Muscle of leg (tissue), 3 donors: Measurements from ENCODE around the gene LOC101059915.
"Not testable (repeated sequence)": the region's sequence is repeated elsewhere in the genome, so short reads cannot be mapped to it uniquely, and the experiment has no call there.

Experiments
- DNase-seq: peaks from one replicate; pipeline ENCODE4 v3.0.0; 2013
- H3K27ac ChIP-seq: one replicate; pipeline ENCODE4 v1.5.1; 2013; ENCODE audit warnings: mild to moderate bottlenecking, low read length, control low read depth
- H3K27me3 ChIP-seq: one replicate; pipeline ENCODE4 v1.6.1; 2013; ENCODE audit warnings: low read length; ENCODE audit not compliant: control insufficient read depth, insufficient read depth
- H3K36me3 ChIP-seq: one replicate; pipeline ENCODE4 v1.6.1; 2013; ENCODE audit warnings: low read length; ENCODE audit not compliant: control insufficient read depth, insufficient read depth
- H3K4me1 ChIP-seq: one replicate; pipeline ENCODE4 v1.6.1; 2013; ENCODE audit warnings: low read length; ENCODE audit not compliant: control insufficient read depth, insufficient read depth
- H3K4me3 ChIP-seq: one replicate; pipeline ENCODE4 v1.5.1; 2013; ENCODE audit warnings: low read length, control low read depth
- H3K9me3 ChIP-seq: replicated peaks from 2 replicates; pipeline ENCODE4 v1.6.1; 2013; ENCODE audit warnings: low read depth, low read length; ENCODE audit not compliant: control insufficient read depth
- WGBS: methylation state at CpG from one replicate; pipeline ENCODE4 v1.1.5; 2013; ENCODE audit warnings: missing lambda C conversion rate; ENCODE audit not compliant: insufficient coverage; 5-methylcytosine and 5-hydroxymethylcytosine counted together

LOC101059915 gene

DNA sequence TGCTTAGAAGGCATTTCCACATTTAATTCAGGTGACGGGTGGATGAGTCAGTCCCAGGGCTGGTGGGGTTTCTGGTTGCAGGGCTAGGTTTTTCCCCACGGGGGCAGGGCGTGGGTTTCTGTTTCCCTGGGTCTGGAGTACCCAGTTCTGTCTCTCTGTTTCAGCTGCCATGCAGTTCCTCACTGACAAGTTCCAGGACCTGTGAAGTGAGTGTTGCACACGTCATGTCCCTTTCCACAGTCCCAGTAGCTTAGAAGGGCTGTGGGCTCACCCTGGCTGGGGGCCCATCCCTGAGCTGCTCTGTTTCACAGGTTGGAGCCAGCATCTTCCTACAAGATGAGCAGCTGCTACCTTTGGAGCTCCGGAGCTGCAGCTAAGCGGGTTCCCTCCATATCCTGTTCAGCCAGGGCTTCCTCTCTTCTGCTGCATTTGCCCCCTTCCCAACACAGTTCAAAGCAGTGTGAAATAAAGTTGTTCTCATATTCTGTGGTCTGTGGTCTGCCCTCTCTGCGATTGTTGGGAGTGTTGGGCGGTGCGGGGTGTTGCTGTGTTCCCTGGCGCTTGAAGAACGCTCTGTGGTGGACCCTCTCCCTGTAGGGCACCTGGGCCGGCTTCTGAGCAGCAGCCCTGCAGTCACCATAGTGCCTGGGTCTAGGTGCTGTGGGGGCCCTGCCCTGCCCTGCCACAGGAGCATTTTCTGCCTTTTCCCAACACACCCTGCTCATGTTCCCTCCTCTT is 3.9 kb downstream of the LOC101059915 start:
- no peak for DNase-seq
- H3K36me3 ChIP-seq, result no peaks in the 10 kb centered on the region

DNA sequence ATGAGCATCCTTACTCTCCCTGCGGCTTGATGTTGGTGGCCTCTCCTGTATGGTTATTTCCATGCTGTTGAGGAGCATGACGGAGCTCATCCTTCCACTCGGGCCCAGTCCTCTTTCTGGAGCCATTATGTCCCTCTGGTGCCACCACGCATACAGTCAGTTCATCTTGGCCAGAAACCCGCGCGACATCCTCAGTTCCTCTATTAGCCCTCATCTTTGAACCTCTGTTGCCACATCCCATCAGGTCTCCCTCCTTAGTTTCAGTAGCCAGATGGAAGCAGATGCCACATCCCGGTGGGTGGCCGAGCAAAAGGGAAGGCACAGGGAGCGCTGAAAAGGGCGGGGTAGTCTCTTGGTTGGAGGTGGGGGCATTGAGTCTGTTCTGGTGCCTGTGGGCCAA is 4.6 kb downstream of the LOC101059915 start:
- DNase-seq, result no peak
- Histone ChIP-seq H3K4me3 (no peak overlapping the region), H3K4me1 (no peaks in the 10 kb centered on the region), H3K9me3 (no peaks in the 10 kb centered on the region), H3K27ac (no peak overlapping the region), H3K36me3 (no peaks in the 10 kb centered on the region), H3K27me3 (peaks cover 14% of the 10 kb centered on the region)
- 86% methylated on average over 9 of the region's 11 CpGs for WGBS

More for the DNA sequence above, 3.9 kb downstream of the LOC101059915 start:
- Histone ChIP-seq H3K27ac (no peak overlapping the region), H3K27me3 (peaks cover 14% of the 10 kb centered on the region), H3K4me3 (no peak overlapping the region), H3K9me3 (no peaks in the 10 kb centered on the region), H3K4me1 (no peaks in the 10 kb centered on the region)
- WGBS, result 64% methylated on average over 9 of the region's 12 CpGs

DNA sequence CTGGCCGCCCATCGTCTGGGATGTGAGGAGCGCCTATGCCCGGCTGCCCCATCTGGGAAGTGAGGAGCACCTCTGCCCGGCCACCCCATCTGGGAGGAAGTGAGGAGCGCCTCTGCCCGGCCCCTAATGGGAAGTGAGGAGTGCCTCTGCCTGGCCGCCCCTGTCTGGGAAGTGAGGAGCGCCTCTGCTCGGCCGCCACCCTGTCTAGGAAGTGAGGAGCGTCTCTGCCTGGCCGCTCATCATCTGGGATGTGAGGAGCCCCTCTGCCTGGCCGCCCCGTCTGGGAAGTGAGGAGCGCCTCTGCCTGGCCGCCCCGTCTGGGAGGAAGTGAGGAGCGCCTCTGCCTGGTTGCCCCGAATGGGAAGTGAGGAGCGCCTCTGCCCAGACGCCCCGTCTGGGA is 8.3 kb downstream of the LOC101059915 start:
- H3K4me1 ChIP-seq, H3K9me3 ChIP-seq, H3K36me3 ChIP-seq, H3K27ac ChIP-seq, H3K27me3 ChIP-seq, H3K4me3 ChIP-seq, DNase-seq: not testable (repeated sequence)
- 98% methylated on average over 21 of the region's 23 CpGs for WGBS

DNA sequence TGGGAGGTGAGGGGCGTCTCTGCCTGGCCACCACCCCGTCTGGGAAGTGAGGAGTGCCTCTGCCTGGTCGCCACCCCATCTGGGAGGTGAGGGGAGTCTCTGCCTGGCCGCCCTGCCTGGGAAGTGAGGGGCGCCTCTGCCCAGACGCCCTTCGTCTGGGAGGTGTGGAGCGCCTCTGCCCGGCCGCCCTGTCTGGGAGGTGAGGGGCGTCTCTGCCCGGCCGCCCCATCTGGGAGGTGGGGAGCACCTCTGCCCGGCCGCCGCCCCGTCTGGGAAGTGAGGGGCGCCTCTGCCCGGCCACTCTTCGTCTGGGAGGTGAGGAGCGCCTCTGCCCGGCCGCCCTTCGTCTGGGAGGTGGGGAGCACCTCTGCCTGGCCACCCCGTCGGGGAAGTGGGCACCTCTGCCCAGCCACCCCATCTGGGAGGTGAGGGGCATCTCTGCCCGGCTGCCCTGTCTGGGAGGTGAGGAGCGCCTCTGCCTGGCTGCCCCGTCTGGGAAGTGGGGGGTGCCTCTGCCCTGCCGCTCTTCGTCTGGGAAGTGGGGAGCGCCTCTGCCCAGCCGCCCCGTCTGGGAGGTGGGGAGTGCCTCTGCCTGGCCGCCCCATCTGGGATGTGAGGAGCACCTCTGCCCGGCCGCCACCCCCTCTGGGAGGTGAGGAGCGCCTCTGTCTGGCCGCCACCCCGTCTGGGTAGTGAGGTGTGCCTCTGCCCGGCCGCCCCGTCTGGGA is 8.9 kb downstream of the LOC101059915 start:
- H3K4me3 ChIP-seq, H3K4me1 ChIP-seq, H3K27ac ChIP-seq, DNase-seq, H3K9me3 ChIP-seq, H3K27me3 ChIP-seq, H3K36me3 ChIP-seq: not testable (repeated sequence)
- 92% methylated on average over 26 of the region's 43 CpGs for WGBS

DNA sequence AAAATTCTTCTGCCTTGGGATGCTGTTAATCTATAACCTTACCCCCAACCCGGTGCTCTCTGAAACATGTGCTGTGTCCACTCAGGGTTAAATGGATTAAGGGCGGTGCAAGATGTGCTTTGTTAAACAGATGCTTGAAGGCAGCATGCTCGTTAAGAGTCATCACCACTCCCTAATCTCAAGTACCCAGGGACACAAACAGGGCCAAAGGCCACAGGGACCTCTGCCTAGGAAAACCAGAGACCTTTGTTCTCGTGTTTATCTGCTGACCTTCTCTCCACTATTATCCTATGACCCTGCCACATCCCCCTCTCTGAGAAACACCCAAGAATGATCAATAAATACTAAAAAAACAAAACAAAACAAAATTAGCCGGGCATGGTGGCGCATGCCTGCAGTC is 9.8 kb downstream of the LOC101059915 start:
- not testable (repeated sequence) for H3K9me3 ChIP-seq, H3K36me3 ChIP-seq, H3K4me1 ChIP-seq, H3K27me3 ChIP-seq, H3K4me3 ChIP-seq, DNase-seq, H3K27ac ChIP-seq
- WGBS, result 87% methylated on average over 2 of the region's 6 CpGs

DNA sequence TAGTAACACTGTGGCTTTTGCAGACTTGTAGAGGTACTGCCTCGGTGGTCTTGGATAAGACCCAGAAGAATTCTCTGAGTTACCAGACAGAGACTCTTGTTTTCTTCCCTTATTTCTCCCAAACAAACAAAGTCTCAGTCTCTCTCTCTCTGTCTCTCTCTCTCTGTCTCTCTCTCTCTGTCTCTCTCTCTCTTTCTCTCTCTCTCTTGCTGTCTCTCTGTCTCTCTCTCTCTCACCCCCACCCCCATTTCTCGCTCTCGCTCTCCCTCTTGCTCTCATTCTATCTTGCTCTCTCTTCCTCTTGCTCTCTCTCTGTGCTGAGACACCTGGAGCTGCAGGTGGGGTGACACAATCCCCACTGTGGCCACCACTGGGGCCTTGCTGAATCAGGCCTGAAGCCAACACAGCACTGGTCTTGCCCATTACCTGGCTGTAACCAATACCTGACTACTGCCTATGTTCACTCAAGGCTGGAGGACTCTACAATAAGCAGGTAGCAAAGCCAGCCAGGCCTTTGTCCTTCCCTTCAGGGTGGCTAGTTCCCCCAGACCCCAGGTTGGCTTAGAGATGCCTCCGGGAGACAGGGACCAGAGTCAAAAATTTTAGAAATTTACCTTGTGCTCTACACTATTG is 12.3 kb downstream of the LOC101059915 start:
- Histone ChIP-seq H3K27me3 (peaks cover 3% of the 10 kb centered on the region), H3K9me3 (no peaks in the 10 kb centered on the region), H3K4me3 (no peak overlapping the region), H3K4me1 (no peaks in the 10 kb centered on the region), H3K27ac (no peak overlapping the region), H3K36me3 (no peaks in the 10 kb centered on the region)
- WGBS, result 71% methylated on average over 4 of the region's 4 CpGs
- DNase-seq, result no peak

DNA sequence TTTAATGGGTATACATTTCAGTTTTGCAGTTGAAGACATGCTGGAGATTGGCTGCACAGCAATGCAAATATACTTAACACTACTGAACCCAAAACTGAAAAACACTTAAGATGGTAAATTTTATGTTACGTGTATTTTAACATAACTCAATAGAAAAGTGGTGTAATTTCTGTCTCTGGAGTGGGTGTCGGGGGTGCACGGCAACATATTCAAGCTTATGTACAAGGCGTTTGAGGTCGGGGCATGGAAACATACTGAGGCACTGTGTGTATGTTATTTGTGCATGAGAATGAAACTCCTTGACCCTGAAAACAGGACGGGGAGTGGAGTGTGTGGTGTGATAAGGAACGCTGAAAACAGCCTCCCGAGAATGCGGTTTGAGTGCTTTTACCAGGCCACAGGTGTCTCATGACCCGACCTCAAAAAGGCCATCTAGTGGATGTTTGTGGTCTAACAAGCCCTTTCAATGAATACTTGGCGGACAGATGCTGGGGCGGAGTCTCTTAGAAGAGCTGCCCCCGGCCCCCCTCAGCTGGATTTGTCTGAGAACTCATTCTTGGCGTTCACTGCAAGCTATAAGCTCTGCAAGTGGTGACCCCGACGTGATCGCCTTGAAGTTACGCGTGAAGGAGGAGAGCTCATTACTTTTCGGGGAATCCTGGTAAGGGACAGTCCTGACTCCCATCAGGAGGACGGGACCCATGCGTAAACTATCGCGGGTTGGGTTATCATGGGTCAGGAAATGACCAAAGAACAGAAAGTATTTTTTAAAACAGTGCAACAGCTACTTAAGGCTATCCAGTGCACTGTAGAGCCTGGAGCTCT is 29.5 kb downstream of the LOC101059915 start:
- H3K9me3 ChIP-seq, H3K4me1 ChIP-seq, H3K36me3 ChIP-seq, H3K27me3 ChIP-seq, H3K4me3 ChIP-seq, DNase-seq, H3K27ac ChIP-seq: not testable (repeated sequence)
- WGBS, result no CpG with 5 or more reads among the region's 24 CpGs

DNA sequence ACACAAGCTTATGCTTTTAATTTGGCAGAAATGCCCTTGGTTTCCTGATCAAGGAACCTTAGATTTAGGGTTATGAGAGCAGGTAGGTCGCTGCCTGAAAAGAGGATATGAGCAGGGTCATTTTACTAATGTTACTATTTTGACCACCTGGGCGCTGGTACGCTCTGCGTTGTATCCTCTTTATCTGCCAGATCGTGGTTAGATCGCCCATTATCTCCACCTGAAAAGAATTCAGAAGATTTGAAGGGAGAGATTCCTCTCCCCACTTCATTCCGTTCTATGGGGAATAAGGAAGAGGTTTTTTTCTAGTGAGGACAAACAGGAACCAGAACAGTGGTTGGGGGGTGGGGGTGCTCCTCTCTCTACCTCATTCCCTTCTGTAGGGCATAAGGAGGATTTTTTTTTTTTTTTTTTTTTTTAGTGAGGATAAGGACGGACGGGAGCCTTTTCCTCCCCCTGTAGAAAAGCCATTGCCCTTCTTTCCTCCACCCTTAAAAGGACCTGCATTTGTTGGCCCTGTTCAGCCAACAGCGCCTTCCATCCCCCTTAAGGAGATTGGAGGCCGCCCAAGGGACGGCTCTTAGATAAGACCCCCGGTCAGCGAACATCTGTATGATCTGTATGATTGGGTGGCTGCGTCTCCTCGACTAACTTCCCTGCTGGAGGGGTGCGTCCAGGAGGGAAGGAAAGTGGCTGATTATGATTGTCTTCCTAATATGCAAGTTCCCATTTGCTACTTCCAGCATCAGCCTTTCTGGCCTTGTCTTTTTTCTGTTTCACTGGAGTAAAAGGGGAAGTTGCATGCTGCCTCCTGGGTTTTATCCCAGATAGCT is 30.3 kb downstream of the LOC101059915 start:
- H3K4me1 ChIP-seq, H3K36me3 ChIP-seq, DNase-seq, H3K27ac ChIP-seq, H3K4me3 ChIP-seq, H3K27me3 ChIP-seq, H3K9me3 ChIP-seq: not testable (repeated sequence)
- WGBS, result no CpG with 5 or more reads among the region's 17 CpGs

DNA sequence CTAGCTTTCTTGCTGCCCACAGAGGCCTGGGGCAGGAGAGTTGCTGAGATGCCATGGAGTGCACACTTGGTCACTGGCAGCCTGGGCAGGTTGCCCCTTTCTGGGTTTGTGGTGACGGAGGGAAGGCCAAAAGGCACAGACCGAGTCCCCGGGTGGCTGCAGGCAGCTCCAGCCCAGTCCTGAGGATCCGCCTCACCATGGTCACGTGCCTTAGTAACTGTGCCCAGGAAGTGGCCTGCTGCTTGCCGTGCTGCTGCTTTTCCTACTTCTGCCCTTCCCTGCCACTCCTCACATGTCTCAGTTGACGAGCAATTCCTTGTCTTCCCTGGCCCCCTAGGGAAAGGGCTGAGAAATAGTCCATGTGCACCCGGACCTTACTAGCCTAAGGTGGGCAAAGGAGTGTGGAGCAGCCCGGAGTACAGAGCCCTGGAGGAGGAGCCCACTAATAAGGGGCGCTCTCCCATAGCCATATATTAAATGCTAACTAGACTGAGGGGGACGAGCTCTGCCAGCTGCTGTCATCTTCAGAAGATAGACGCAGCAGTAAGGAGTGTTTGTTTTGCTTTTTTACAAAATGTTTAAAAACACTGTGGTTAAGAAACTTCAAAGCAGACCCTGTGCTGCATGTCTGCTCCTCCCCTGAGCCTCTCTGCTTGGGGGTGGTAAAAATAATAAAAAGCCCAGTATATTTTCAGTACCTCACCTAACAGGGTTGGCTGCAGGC is 31.1 kb downstream of the LOC101059915 start:
- not testable (repeated sequence) for H3K27me3 ChIP-seq, H3K9me3 ChIP-seq, H3K36me3 ChIP-seq, DNase-seq, H3K4me3 ChIP-seq, H3K4me1 ChIP-seq, H3K27ac ChIP-seq
- whole genome bisulfite sequencing, result no CpG with 5 or more reads among the region's 12 CpGs
